GM23248 (cell line): ENCODE data around the gene COL6A3. TPM values are rescaled to one million over a fixed set of nuclear protein-coding genes. Genes with fewer than 3 reads are reported as not detected.

ENCODE experiments used
- DNase-seq: peaks from one replicate; pipeline ENCODE4 v3.0.0-alpha.2; 2015
- H2AFZ ChIP-seq: fragments of 200-600 bp; sonication (generic); 2 replicates; pipeline ENCODE4 v1.6.1; 2016; ENCODE audit warnings: antibody characterized with exemption
- H3F3A ChIP-seq: fragments of 200-600 bp; sonication (generic); 2 replicates; pipeline ENCODE4 v1.6.1; 2016; ENCODE audit warnings: mild to moderate bottlenecking, antibody characterized with exemption, mixed run types; ENCODE audit not compliant: insufficient read depth
- H3K27ac ChIP-seq: fragments of 200-600 bp; sonication (generic); 2 replicates; pipeline ENCODE4 v1.5.1; 2016; ENCODE audit warnings: mild to moderate bottlenecking
- H3K27me3 ChIP-seq: fragments of 200-600 bp; sonication (generic); replicated peaks from 2 replicates; pipeline ENCODE4 v1.6.1; 2016; ENCODE audit warnings: mild to moderate bottlenecking; ENCODE audit not compliant: insufficient read depth
- H3K36me3 ChIP-seq: fragments of 200-600 bp; sonication (generic); 2 replicates; pipeline ENCODE4 v1.6.1; 2016; ENCODE audit warnings: low read depth, mild to moderate bottlenecking
- H3K4me1 ChIP-seq: fragments of 200-600 bp; sonication (generic); 2 replicates; pipeline ENCODE4 v1.6.1; 2016; ENCODE audit warnings: mild to moderate bottlenecking; ENCODE audit not compliant: insufficient read depth
- H3K4me2 ChIP-seq: fragments of 200-600 bp; sonication (generic); one replicate; pipeline ENCODE4 v1.6.1; 2016; ENCODE audit warnings: mild to moderate bottlenecking; ENCODE audit not compliant: unreplicated experiment
- H3K4me3 ChIP-seq: fragments of 200-600 bp; sonication (generic); 2 replicates; pipeline ENCODE4 v1.5.1; 2016; ENCODE audit warnings: mild to moderate bottlenecking
- H3K79me2 ChIP-seq: fragments of 200-600 bp; sonication (generic); 2 replicates; pipeline ENCODE4 v1.6.1; 2016; ENCODE audit warnings: mild to moderate bottlenecking; ENCODE audit not compliant: insufficient read depth
- H3K9ac ChIP-seq: fragments of 200-600 bp; sonication (generic); 2 replicates; pipeline ENCODE4 v1.6.1; 2016; ENCODE audit warnings: mild to moderate bottlenecking
- H3K9me2 ChIP-seq: fragments of 200-600 bp; sonication (generic); 2 replicates; pipeline ENCODE4 v1.6.1; 2016; ENCODE audit warnings: mixed run types, mild to moderate bottlenecking, moderate library complexity; ENCODE audit not compliant: insufficient read depth
- H3K9me3 ChIP-seq: fragments of 200-600 bp; sonication (generic); one replicate; pipeline ENCODE4 v1.6.1; 2017; ENCODE audit warnings: low read depth
- H4K20me1 ChIP-seq: fragments of 200-600 bp; sonication (generic); 2 replicates; pipeline ENCODE4 v1.6.0; 2016; ENCODE audit not compliant: insufficient read depth
- EZH2 ChIP-seq: fragments of 200-600 bp; sonication (generic); IDR thresholded peaks from 2 replicates; pipeline ENCODE4 v1.6.1; 2018; ENCODE audit warnings: antibody characterized with exemption, mild to moderate bottlenecking; ENCODE audit not compliant: insufficient read depth, poor library complexity, severe bottlenecking
- EZH2phosphoT487 ChIP-seq: fragments of 200-600 bp; sonication (generic); IDR thresholded peaks from 2 replicates; pipeline ENCODE4 v1.6.1; 2018; ENCODE audit warnings: antibody characterized with exemption, moderate library complexity, mild to moderate bottlenecking, low read depth; ENCODE audit not compliant: insufficient read depth
- WGBS, 2 experiments: methylation state at CpG; one replicate each; pipeline ENCODE4 v1.1.6; 2015 to 2017; ENCODE audit warnings: low lambda C conversion rate in 2 of 2, low coverage in 1 of 2; ENCODE audit errors: missing lambda C conversion rate in 2 of 2; 5-methylcytosine and 5-hydroxymethylcytosine counted together
- in situ Hi-C: fragments of 300-500 bp; cut with MboI; formaldehyde crosslinking; loops from 2 replicates; pipeline ENCODE4 v1.15.0; 2020
- polyA plus RNA-seq: library from polyadenylated mRNA; unstranded; fragments of >200 nt; fragmentation: Nextera tagmentation; extraction: Ambion mirVana; gene quantifications from 2 replicates; pipeline ENCODE4 v1.2.1, GENCODE V29; 2016
- total RNA-seq: library from RNA; depleted of rRNA; stranded (reverse); fragments of >200 nt; shearing (Covaris generic); gene quantifications from 2 replicates; pipeline ENCODE4 v1.2.3, GENCODE V29; 2014

Gene COL6A3
- total and polyA plus RNA-seq, 2 experiments from 2014 or later: 344 to 1,362 TPM

- Histone ChIP-seq H3K4me3 (no peak overlapping the region), H3F3A (peaks cover 22% of the 10 kb centered on the region), H3K4me2 (no peak overlapping the region), H3K9me3 (no peaks in the 10 kb centered on the region), H3K4me1 (peaks cover 37% of the 10 kb centered on the region), H3K27me3 (no peaks in the 10 kb centered on the region), H3K9ac (no peak overlapping the region), H4K20me1 (no peaks in the 10 kb centered on the region), H3K79me2 (no peaks in the 10 kb centered on the region), H3K27ac (no peak overlapping the region), H3K36me3 (no peaks in the 10 kb centered on the region), H3K9me2 (no peaks in the 10 kb centered on the region), H2AFZ (no peak overlapping the region)
- no peak for DNase-seq
- TF ChIP-seq EZH2: no peak
- no peak for TF ChIP-seq EZH2phosphoT487
- in situ Hi-C loops: no loop called here
- 96 to 99% methylated on average over 7 of the region's 7 CpGs for WGBS, 2 experiments
These were observed 106.5 kb downstream of the COL6A3 start for GRCh38 chr2:237307474-237307873.

GRCh38 chr2:237306787-237307170 is 107.2 kb downstream of the COL6A3 start:
- no peaks in the 10 kb centered on the region for H3K79me2 ChIP-seq
- H3K27ac ChIP-seq: no peak overlapping the region
- 91 to 94% methylated on average over 3 of the region's 3 CpGs for whole genome bisulfite sequencing, 2 experiments
- H3K4me3 ChIP-seq: no peak overlapping the region
- H3K9me3 ChIP-seq: no peaks in the 10 kb centered on the region
- no peaks in the 10 kb centered on the region for H3K9me2 ChIP-seq
- no peaks in the 10 kb centered on the region for H3K36me3 ChIP-seq
- H3K27me3 ChIP-seq: no peaks in the 10 kb centered on the region
- H3K4me1 ChIP-seq: peaks cover 31% of the 10 kb centered on the region
- no peak for DNase-seq
- H3F3A ChIP-seq: peaks cover 21% of the 10 kb centered on the region
- in situ Hi-C loops: no loop called here
- H4K20me1 ChIP-seq: no peaks in the 10 kb centered on the region
- no peak overlapping the region for H3K4me2 ChIP-seq
- TF ChIP-seq EZH2phosphoT487 (no peak), EZH2 (no peak)
- no peak overlapping the region for H3K9ac ChIP-seq
- H2AFZ ChIP-seq: no peak overlapping the region

- no peak overlapping the region for H3K9ac ChIP-seq
- no peaks in the 10 kb centered on the region for H4K20me1 ChIP-seq
- WGBS, 2 experiments: 65 to 77% methylated on average over 7 of the region's 7 CpGs
- H3K79me2 ChIP-seq: no peaks in the 10 kb centered on the region
- no peaks in the 10 kb centered on the region for H3K36me3 ChIP-seq
- peaks cover 29% of the 10 kb centered on the region for H3K4me1 ChIP-seq
- H3K4me2 ChIP-seq: no peak overlapping the region
- H3K9me3 ChIP-seq: no peaks in the 10 kb centered on the region
- H3K9me2 ChIP-seq: no peaks in the 10 kb centered on the region
- peaks cover 25% of the 10 kb centered on the region for H3F3A ChIP-seq
- no peak overlapping the region for H3K27ac ChIP-seq
- no peak overlapping the region for H2AFZ ChIP-seq
- H3K27me3 ChIP-seq: no peaks in the 10 kb centered on the region
- H3K4me3 ChIP-seq: no peak overlapping the region
- DNase-seq: no peak
- no peak for TF ChIP-seq EZH2
- TF ChIP-seq EZH2phosphoT487: no peak
- in situ Hi-C loops: no loop called here
These were observed 107.7 kb downstream of the COL6A3 start for GRCh38 chr2:237306083-237306786.

- no peak overlapping the region for H2AFZ ChIP-seq
- H3K9me2 ChIP-seq: no peaks in the 10 kb centered on the region
- no peak overlapping the region for H3K9ac ChIP-seq
- no peak overlapping the region for H3K4me3 ChIP-seq
- peaks cover 31% of the 10 kb centered on the region for H3K4me1 ChIP-seq
- H3K36me3 ChIP-seq: no peaks in the 10 kb centered on the region
- H3K79me2 ChIP-seq: no peaks in the 10 kb centered on the region
- no peak overlapping the region for H3K4me2 ChIP-seq
- H4K20me1 ChIP-seq: no peaks in the 10 kb centered on the region
- peak overlapping the region; percentile 46; the same call in 1 of the 2 replicates for H3K27ac ChIP-seq
- TF ChIP-seq EZH2phosphoT487: no peak
- TF ChIP-seq EZH2: no peak
- H3F3A ChIP-seq: peaks cover 32% of the 10 kb centered on the region
- no peaks in the 10 kb centered on the region for H3K27me3 ChIP-seq
- H3K9me3 ChIP-seq: no peaks in the 10 kb centered on the region
- in situ Hi-C loops: no loop called here
- peak; percentile 28 for DNase-seq
These were observed 108.4 kb downstream of the COL6A3 start for GRCh38 chr2:237305579-237305978.
